Measurements from ENCODE around the gene CCSER1.
"Not testable (repeated sequence)": the region's sequence is repeated elsewhere in the genome, so short reads cannot be mapped to it uniquely, and the experiment has no call there.

The CCSER1 gene

GRCh38 chr4:91092398-91092980 lies 965.3 kb downstream of the CCSER1 start:
- DNase-seq: no peak

DNA sequence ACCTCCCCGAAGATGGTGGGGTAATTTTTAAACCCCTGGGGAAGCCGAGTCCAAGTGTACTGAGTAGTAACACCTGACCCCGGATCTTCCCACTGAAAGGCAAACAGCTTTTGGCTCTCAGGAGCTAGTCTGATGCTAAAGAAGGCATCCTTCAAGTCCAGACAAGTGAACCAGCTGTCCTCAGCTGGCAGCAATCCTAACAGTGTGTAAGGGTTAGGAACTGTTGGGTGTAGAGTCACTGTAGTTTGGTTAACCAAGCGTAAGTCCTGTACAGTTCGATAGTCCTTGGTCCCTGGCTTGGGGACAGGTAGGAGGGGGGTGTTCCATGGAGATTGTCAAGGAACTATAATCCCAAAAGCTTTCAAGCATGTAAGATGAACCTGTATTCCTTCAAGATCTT lies 967.0 kb downstream of the CCSER1 start:
- DNase-seq: not testable (repeated sequence)

GRCh38 chr4:91099666-91100065 lies 972.5 kb downstream of the CCSER1 start:
- DNase-seq: no peak

DNA sequence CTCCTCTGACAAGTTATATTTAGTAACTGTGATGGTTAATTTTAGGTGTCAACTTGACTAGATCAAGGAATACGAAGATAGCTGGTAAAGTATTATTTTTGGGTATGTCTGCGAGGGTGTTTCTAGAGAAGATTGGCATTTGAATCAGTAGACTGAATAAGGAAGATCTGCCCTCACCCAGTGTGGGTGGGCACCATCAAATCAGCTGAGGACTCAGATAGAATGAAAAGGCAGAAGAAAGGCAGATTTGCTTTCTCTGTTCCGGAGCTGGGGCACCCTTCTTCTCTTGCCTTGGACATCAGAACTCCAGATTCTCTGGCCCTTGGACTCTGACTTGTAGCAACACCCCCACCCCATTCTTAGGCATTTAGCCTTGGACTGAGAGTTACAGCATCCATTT lies 981.6 kb downstream of the CCSER1 start:
- no peak for DNase-seq

GRCh38 chr4:91111556-91111955 lies 984.4 kb downstream of the CCSER1 start:
- DNase-seq: no peak

- no peak for DNase-seq
Measured at GRCh38 chr4:91113130-91113706, 986.0 kb downstream of the CCSER1 start.

DNA sequence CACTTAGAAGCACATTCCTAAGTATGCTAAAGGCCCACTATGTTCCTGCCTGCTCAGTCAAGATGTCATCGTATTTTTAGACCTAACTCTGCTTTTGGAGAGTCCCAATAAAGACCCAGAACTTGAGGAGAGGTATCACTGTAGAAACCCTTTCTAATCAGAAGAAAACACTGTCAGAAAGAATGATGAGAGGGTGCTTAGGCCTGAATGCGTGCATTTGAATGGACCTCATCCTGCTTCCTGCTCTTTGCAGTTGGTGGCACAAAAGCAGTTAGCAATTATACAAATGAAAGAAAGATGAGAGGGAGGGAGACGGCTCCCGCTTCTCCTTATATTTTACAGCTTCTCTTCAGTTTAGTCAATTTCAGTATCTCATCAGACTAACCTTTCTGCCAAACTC lies 987.2 kb downstream of the CCSER1 start:
- DNase-seq: no peak

DNA sequence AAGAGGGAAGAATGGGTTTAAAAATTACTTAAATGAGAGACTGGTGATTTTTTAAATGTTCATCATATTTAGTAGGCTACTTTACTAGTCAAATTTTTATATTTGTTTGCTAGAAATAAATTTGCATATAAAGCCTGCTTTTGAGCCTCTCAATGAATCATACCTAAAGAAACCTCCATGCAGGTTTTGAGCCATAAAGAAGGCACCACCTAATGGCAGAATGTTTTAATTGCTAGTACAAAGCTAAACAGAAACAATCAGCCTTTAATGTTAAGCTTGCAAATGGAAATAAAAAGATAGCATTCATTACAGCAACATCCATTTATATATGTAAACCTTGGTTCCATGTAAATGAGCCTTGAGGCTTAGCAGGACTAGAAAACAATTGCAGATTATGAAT lies 989.7 kb downstream of the CCSER1 start:
- DNase-seq: no peak

DNA sequence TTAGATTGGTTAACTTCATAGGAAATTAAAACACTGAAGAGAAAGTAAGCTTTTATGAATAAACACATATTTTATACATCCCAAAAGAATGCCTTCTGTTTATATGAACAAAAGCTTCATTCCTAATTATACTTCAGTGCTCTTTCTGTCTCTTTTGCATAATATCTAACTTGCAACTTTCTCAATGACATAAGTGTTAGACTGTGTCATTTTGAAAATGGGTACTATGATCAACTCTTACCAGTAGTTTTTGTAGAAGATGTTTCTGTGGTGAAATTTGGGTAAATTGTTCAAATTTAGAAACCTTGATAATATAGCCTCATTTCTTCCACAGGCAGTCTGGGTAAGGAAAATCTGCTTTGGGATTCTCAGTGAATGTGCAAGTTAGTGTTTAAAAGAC lies 991.4 kb downstream of the CCSER1 start:
- DNase-seq: no peak

DNA sequence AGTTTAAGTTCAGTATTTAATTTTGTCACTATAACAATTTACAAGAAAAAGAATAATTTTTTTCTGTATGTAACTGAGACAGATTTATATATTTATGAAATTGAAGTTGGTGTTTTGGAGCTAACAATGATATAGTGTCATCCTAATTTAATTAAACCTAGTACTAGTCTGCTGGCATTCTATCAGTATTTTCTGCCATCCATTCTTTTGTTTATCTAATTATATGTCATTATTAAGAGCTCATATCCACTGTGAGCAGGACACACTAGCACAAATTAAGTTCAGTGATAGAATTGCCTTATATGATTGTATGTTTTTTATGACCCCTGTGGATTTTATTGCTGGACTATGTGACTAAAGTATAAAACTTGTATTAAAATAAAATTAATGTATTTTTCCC lies 996.5 kb downstream of the CCSER1 start:
- no peak for DNase-seq

DNA sequence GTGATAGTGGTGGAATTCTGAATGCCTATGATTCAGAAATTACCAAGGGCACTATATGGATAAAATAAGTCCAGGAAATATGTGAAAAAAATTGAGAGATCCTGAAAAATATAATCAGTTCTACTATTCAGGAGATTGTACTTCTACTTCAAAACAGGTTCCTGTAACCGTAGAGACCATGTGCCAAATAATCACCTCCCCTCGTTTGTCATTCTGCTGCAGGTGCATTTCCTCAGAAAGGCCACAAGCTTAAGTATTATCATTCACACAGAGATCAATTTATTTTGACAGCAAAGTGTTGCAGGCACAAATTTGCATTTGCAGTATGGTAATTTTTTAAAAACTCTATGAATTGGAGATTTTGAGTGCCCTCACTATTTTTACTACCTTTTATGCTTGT lies 1000.0 kb downstream of the CCSER1 start:
- DNase-seq: no peak

- DNase-seq: no peak
Measured at GRCh38 chr4:91127831-91128230, 1000.6 kb downstream of the CCSER1 start.

DNA sequence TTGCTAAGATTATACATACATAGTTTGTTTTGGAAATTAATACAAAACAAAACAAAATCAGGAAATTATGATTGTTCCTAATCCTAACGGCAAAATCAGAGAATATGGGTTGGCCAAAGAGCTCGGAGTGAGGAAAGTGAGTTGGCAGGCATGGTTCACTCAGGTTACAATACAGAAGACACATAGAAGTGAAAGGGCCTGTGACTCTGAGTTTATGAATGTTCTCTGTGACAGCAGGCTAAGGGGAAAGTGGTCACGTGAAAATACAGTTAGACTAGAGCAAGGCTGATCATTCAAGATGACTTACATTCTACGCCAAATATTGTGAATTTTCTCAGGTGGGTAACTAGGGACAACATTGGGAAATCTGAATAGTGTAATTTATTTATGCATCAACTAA lies 1001.3 kb downstream of the CCSER1 start:
- DNase-seq: no peak

DNA sequence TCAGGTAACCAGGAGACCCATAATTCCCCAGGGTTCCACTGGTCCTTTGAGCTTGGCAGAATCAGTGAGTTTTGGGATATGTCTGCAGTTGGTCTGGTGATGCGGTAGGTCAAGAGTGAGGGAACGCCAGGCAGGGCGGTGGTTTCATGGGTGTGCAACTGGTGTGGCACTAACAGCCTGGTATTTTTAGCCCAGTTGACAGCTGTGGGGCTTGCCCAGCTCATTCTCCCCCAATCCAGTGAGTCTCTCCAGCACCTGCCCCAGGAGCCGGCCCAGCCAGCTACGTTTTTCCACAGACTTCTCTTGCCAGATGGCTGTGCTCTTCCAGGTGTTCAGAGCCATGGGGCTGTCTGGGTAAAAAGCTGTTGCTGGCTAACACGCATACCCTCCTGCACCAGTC lies 1019.9 kb downstream of the CCSER1 start:
- no peak for DNase-seq

DNA sequence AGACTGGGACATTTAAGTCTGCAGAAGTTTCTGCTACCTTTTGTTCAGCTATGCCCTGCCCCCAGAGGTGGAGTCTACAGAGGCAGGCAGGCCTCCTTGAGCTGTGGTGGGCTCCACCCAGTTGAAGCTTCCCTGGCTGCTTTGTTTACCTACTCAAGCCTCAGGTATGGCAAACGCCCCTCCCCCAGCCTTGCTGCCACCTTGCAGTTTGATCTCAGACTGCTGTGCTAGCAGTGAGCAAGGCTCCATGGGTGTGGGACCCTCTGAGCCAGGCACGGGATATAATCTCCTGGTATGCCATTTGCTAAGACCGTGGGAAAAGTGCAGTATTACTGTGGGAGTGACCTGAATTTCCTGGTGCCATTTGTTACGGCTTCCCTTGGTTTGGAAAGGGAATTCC lies 1026.8 kb downstream of the CCSER1 start:
- not testable (repeated sequence) for DNase-seq

GRCh38 chr4:91167864-91168653 lies 1040.9 kb downstream of the CCSER1 start:
- not testable (repeated sequence) for DNase-seq

- no peak for DNase-seq
Measured at GRCh38 chr4:91170768-91171167, 1043.6 kb downstream of the CCSER1 start.

DNA sequence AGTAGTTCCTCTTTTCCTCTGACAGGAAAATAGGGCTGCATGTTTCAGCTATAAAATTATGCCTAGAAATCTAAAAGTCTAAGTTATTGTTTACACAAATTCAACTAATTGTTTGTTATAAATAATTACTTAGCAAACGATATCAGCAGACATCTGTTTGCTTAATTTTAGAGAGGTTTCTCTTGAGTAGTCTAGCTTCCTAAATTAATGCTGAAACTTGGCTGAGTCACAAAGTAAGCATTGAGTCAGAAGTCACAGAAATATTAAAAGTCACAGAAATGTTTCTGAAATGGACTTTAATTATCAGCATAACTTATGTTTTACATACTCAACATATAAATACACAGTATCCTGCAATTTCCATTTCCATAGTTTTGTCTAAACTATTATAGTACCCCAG lies 1044.0 kb downstream of the CCSER1 start:
- DNase-seq: no peak

DNA sequence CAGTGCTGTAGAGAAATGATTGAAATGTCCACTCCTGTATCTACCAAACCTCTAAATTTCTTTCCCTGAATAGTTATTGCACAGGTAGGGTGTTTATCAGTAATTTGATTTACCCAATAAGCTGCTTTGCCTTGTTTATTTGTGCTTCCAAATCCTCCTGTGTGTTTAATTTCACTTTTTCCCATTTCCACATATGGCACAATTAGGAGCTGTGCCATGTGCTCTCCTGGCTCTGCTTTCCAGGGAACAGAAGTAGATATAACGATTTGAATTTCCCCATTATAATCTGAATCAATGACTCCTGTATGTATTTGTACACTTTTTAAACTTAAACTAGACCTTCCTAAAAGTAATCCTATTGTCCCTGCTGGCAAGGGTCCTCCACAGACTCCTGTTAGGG lies 1057.9 kb downstream of the CCSER1 start:
- DNase-seq: not testable (repeated sequence)

DNA sequence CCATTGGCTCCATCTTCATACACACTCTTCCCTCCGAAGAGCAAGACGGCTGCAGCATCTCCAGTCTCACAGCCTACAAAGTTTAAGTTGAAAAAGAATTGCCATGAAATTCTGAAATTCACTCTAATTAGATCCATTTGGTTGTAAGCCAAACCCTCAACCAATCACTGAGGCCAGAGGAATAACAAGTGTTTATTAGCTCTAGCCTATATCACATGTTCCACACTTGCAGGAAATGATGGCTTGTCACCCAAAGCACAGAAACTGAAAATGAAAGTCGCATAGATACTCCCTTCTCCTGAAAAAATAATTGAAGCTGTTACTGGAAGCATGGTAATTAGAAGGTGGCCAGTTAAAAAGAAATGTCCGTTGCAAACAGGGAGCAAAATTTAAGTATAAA lies 1071.8 kb downstream of the CCSER1 start:
- no peak for DNase-seq

DNA sequence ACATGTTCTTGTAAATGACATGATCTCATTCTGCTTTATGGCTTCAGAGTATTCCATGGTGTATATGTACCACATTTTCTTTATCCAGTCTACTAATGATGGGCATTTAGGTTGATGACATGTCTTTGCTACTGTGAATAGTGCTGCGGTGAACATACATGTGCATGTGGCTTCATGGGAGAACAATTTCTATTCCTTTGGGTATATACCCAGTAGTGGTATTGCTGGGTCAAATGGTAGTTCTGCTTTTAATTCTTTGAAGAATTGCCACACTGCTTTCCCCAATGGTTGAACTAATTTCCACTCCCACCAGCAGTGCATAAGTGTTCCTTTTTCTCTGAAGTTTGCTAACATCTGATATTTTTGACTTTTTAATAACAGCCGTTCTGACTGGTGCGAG lies 1080.3 kb downstream of the CCSER1 start:
- no peak for DNase-seq

- no peak for DNase-seq
Measured at GRCh38 chr4:91212211-91212610, 1085.0 kb downstream of the CCSER1 start.

GRCh38 chr4:91217831-91218403 lies 1090.7 kb downstream of the CCSER1 start:
- DNase-seq: not testable (repeated sequence)

GRCh38 chr4:91220315-91220714 lies 1093.1 kb downstream of the CCSER1 start:
- DNase-seq: no peak
